Raji (cell line): Measurements from ENCODE around the gene ASRGL1.

Experiments used
- POLR2A ChIP-seq: IDR thresholded peaks from 2 replicates; pipeline ENCODE4 v1.6.1; 2011; ENCODE audit warnings: low read depth, low read length, control low read depth; ENCODE audit not compliant: insufficient read depth

ASRGL1 gene

DNA sequence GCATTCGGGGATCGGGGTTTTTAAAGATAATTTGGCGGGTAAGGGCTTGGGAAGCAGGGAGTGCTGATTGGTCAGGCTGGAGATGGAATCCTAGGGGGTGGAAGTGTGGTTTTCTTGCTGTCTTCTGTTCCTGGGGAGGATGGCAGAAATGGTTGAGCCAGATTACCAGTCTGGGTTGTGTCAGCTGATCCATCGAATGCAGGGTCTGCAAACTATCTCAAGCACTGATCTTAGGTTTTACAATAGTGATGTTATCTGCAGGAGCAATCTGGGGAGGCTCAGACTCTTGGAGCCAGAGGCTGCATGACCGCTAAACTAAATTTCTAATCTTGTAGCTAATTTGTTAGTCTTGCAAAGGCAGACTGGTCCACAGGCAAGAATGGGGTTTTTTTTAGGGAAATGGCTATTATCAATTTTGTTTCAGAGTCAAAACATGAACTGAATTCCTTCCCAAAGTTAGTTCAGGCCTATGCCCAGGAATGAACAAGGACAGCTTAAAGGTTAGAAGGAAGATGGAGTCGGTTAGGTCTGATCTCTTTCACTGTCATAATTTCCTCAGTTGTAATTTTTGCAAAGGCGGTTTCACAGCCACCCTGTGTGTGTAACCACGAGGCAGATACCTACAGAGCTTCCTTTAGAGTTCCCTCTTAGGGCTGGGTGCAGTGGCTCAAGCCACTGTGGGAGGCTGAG lies 91.8 kb downstream of the ASRGL1 start:
- TF ChIP-seq POLR2A: no peak

DNA sequence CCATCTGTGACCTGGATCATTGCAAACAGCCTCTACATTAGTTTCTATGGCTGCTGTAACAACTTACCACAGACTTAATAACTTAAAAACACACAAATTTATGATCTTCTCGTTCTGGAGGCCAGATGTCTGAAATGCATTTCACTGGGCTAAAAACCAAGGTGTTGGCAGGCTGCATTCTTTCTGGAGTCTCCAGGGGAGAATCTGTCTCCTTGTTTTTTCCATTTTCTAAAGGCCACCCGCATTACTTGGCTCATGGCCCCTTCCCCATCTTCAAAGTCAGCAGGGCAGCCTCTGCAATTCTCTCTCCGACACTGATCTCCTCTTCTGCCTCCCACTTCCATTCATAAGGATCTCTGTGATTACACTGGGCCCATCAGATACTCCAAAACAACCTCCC lies 93.2 kb downstream of the ASRGL1 start:
- TF ChIP-seq POLR2A: no peak

DNA sequence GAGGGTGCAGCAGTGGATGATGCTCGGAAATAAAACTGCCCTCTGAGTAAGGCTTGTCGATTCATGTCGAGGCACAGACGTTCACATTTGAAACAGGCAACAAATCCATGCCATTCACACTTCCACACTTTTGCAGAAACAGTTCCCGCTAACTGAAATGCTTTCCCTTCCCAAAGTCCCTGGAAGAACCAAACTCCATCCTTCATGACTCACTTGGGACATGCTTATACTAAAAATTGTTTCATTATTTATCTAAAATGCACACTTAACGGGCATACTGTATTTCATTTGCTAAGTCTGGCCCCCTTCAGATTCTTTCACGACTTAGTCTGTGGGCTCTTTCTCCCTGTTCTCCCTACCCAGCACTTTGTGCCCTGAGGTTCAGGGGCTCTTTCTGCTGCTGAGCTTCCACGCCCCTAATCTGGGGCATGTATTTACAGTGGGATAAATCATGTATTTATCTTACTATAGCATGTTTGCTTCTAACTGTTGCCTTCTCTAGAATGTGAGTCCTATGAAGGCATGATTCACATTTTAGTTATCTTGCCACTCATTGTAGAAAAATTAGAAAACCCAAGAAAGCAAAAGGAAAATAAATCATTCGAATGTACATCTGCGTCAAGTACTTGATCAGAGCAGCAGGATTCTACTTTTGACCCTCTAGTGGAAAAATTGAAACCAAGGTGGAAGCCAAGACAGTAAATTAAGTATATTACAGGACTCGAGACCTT lies 94.1 kb downstream of the ASRGL1 start:
- no peak for TF ChIP-seq POLR2A

DNA sequence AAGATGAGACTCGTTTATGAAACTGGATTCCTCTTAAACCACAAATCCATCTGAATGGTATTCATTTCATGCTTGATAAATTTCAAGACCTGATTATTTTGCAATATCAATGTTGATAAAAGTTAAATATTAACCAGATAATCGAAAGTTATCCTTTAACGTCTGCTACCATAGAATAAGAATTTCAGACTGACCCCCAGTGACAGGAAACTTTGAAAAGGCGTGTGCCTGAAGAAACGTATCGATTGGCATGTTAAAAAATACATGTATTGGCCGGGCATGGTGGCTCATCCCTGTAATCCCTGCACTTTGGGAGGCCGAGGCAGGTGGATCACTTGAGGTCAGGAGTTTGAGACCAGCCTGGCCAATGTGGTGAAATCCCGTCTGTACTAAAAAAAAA lies 95.4 kb downstream of the ASRGL1 start:
- no peak for TF ChIP-seq POLR2A

DNA sequence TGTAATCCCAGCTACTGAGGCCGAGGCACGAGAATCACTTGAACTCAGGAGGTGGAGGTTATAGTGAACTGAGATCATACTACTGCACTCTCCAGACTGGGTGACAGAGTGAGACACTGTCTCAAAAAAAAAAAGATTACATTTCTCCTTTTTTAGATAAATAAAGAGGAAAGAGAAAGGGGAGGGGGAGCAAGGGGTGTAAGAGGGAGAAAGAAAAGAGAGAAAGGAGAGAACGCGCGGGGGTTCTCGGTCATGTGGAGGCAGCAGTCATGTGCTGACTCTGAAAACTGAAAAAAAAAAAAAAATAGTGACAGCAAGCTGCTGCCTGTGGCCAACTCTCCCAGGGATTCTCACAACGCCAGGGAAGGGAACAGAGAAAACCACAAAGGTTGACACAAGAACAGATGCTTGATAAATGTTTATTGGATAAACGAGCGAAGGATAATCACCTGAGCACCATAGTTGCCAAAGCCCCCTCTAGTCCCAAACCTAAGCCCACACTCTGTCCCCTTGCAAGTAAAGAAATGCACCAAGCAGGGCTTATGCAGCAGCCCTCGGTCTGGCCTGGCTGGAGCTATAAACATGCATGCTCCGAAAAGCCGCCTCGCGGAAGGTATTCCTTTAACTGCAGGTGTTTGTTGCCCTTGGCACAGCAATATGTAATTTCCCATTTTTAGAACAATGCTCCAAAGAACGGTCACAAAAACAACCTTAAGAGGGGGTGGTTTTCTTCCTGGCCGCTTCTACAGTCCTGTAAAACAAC lies 96.1 kb downstream of the ASRGL1 start:
- TF ChIP-seq POLR2A: no peak

DNA sequence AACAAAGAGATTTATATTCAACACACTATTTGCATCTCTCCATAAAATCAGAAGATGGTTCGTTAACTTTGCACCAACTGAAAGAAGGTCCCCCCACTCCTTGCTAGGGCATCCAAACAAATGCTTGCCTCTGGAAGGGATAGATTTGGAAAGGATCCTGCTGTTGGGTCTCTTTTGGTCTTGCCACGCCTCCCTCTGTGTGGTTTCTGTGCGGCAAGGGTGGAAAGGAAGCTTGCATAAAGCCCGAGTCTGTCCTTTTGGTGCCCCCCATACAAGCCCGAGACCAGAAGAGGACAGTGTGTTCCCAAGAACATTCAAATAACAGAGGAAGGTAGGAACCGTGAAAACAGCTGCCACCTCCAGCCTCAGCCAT lies 96.6 kb downstream of the ASRGL1 start:
- no peak for TF ChIP-seq POLR2A

DNA sequence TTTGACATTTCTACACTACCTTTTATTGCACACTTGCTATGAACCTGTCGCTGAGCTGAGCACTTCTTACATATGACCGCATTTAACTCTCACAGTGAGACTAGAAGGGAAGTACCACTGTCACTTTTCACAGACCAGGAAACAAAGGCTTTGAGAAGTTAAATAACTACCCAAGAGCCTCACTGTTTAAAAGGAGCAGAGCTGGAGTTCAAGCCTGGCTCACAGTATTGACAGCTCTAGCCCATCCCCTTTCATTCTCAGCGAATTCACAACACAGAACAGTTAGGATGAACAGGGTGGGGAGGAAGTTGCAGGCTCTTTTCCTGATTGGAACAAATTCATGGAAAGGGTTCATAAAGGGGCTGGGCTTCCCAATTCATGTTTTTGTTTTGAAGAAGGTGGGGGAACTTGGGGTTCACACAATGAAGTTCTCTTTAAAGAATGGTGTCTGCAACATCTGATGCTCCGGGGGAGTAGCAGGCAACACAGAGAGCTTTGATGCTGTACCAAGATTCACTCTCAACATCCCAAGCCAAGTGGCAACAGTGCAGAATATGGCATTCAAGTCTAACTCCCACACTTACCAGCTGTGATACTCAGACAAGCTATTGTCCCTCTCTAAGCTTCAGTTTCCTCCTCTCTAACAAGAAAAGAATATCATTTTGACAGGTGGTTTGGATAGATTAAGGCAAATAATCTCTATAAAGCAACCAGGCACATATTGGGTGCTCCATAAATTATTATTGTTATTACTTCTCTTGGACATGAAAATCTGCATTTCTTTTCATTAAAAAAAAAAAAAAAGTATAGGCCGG lies 98.8 kb downstream of the ASRGL1 start:
- no peak for TF ChIP-seq POLR2A

DNA sequence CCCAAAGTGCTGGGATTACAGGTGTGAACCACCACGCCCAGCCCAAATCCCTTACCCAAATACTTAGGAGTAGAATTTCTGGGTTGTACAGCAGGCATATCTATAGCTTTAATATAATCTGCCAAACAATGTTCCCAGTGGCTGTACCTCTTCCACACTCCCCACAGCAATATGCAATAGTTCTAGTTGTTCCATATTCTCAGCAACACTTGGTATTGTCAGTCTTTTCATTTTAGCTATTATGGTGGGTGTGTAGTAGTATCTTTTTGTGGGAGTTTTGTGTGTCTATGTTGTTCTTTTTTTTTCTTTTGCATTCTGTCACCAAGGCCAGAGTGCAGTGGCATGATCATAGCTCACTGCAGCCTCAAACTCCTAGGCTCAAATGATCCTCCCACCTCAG lies 100.4 kb downstream of the ASRGL1 start:
- TF ChIP-seq POLR2A: no peak

DNA sequence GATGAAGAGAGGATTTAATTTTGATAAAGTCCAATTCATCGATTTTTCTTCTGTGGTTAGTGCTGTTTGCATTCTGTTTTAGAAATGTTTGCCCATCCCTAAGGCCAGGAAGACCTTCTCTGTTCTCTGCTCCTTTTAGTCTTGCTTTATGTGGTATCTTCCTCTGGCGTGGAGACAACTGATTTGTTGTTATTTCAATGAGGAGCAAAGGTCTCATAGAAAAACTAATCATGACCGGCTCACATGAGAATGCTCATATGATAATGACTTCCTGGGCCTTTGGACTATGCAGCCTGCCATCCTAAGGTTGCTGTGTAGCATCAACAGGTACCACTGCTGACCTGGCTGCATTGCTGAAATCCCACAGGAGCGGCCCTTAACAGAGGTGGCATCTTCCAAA lies 101.4 kb downstream of the ASRGL1 start:
- no peak for TF ChIP-seq POLR2A

DNA sequence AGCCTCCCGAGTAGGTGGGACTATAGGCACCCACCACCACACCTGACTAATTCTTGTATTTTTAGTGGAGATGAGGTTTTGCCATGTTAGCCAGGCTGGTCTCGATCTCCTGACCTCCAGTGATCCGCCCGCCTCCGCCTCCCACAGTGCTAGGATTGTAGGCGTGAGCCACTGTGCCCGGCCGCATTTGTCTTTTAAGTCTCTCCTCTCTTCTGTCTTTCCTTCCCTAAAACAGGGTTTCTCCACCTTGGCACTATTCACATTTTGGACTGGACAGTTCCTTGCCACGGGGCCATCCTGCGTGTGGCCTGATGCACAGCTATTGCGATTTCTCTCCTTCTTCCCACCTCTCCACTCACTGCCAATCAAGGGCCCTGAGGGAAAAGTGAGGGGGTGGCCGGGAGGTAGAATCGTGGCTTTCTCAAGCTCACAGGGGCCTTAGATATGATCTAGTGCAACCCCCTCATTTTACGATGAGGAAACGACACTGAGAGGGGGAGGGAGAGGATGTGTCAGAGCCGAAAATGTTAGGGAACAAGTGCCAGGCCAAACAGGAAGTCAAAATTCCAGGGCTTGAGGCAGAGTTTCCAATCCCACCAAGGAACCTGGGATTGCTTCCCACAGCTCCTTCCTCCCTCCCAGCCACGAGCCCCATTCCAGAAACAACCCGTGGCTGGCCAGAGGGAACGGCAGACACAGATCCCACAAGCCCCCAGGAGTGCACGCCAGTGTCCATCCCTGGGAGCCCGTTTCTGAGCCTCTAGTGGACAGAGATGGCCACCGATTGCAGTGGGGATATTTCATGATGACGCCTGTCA lies 102.7 kb downstream of the ASRGL1 start:
- TF ChIP-seq POLR2A: no peak
